Measurements from ENCODE around the gene SNX20. TPM values are rescaled to one million over a fixed set of nuclear protein-coding genes. Genes with fewer than 3 reads are reported as not detected.

SNX20 gene
- total RNA-seq, 2 donors from 2014 or later = 0.82 to 2.5 TPM

DNA sequence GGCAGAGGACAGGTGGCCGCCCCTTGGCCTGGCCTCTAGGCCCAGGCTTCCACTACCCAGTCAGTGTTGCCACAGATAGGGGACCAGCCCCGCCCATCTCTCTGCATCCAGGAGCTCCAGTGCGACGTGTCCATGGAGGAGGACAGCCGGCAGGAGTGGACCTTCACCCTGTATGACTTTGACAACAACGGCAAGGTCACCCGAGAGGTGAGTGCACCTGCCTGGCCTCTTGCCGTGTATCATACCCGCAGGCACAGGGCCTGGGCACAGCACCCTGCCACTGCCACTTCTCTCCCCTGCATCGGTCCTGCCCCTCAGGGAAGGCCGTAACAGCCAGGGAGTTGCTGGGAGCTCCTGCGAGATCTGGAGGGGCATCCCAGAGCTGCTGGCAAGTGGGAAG lies 55.7 kb downstream of the SNX20 start:
- no peaks in the 10 kb centered on the region for H3K4me1 ChIP-seq (replicated peaks)
- H3K4me3 ChIP-seq = no peak overlapping the region
- no peaks in the 10 kb centered on the region for H3K9me3 ChIP-seq
- intact Hi-C loops (cut with DNase I) = loop anchor here (5.0 kb wide), 2 partner anchors 33 to 78 kb away; partner anchors contain the start of gene NKD1
- WGBS = 91% methylated on average over 12 of the region's 12 CpGs
- no peak overlapping the region for H3K27ac ChIP-seq
- H3K36me3 ChIP-seq = no peaks in the 10 kb centered on the region
- no peaks in the 10 kb centered on the region for H3K27me3 ChIP-seq (replicated peaks; ENCODE audit: insufficient read depth)
- no peak for DNase-seq (ENCODE audit: low spot score)
- TF ChIP-seq POLR2A (IDR thresholded peaks at IDR 0.05) = no peak
- TF ChIP-seq CTCF (IDR thresholded peaks at IDR 0.05) = no peak
- no peak for TF ChIP-seq POLR2AphosphoS5 (IDR thresholded peaks at IDR 0.05)

GRCh38 chr16:50624449-50624970 lies 56.6 kb downstream of the SNX20 start:
- WGBS = 73% methylated on average over 8 of the region's 8 CpGs
- intact Hi-C loops (cut with DNase I) = no loop called here
- Histone ChIP-seq H3K27me3 (replicated peaks; ENCODE audit: insufficient read depth) (no peaks in the 10 kb centered on the region), H3K36me3 (no peaks in the 10 kb centered on the region), H3K4me3 (no peak overlapping the region), H3K4me1 (replicated peaks) (no peaks in the 10 kb centered on the region), H3K9me3 (no peaks in the 10 kb centered on the region), H3K27ac (no peak overlapping the region)
- TF ChIP-seq CTCF (IDR thresholded peaks at IDR 0.05) = no peak
- no peak for TF ChIP-seq POLR2AphosphoS5 (IDR thresholded peaks at IDR 0.05)
- TF ChIP-seq POLR2A (IDR thresholded peaks at IDR 0.05) = no peak
- DNase-seq (ENCODE audit: low spot score) = no peak

DNA sequence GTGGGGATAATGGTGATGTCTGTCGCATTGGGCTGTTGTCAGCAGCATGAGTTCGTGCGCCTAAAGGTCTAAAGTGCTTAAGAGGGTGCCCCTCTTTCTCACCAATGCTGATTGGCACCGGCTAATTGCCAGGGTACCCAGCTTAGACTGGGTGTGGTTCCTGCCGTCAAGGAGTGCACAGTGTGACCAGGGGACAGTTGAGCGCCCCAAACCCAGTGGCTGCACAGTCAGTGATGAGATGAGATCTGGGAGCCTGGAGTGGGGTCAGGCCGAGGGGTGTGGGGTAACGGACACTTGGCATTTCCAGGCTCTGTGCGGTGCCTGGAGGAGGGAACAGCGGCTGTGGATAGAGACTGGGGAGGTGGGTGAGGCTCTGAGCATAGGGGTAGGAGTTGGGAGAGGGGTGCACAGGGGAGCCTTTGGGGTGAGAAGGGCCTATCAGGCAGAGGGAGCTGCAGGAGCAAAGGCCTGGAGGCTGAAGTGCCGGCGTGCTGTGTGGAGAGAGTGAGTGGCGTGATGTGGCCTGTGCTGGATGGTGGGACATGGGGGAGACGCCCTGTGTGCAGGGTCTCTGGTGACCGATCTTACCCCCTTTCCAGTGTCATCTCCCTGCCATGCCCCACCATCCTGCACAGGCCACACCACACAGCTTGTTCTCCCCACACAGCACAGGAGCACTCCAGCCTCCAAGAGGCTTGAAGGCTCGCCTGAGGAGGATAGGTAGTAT lies 58.3 kb downstream of the SNX20 start:
- Histone ChIP-seq H3K4me3 (no peak overlapping the region), H3K27me3 (replicated peaks; ENCODE audit: insufficient read depth) (no peaks in the 10 kb centered on the region), H3K27ac (no peak overlapping the region), H3K4me1 (replicated peaks) (no peaks in the 10 kb centered on the region), H3K9me3 (no peaks in the 10 kb centered on the region), H3K36me3 (no peaks in the 10 kb centered on the region)
- no peak for DNase-seq (ENCODE audit: low spot score)
- TF ChIP-seq CTCF (IDR thresholded peaks at IDR 0.05) (no peak), POLR2A (IDR thresholded peaks at IDR 0.05) (no peak), POLR2AphosphoS5 (IDR thresholded peaks at IDR 0.05) (no peak)
- 94% methylated on average over 16 of the region's 16 CpGs for WGBS
- intact Hi-C loops (cut with DNase I) = no loop called here

DNA sequence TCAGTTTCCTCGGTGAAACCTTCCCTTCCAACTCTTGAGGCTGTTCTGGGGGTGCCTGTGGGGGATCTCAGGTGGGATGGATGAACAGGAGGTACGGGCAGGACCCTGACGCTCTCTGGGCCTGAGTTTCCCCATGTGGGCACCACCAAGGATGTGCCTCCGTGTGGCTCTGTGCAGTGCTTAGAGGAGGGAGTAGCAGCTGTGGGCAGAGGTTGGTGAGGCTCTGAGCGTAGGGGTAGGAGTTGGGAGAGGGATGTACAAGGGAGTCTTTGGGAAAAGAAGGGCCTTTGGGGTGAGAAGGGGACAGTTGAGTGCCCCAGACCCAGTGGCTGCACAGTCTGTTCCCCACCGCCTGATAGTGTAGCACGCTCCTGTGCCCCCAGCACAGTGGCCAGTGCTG lies 59.1 kb downstream of the SNX20 start:
- Histone ChIP-seq H3K27me3 (replicated peaks; ENCODE audit: insufficient read depth) (no peaks in the 10 kb centered on the region), H3K4me3 (no peak overlapping the region), H3K4me1 (replicated peaks) (no peaks in the 10 kb centered on the region), H3K36me3 (no peaks in the 10 kb centered on the region), H3K9me3 (no peaks in the 10 kb centered on the region), H3K27ac (no peak overlapping the region)
- TF ChIP-seq POLR2A (IDR thresholded peaks at IDR 0.05) (no peak), POLR2AphosphoS5 (IDR thresholded peaks at IDR 0.05) (no peak), CTCF (IDR thresholded peaks at IDR 0.05) (no peak)
- no peak for DNase-seq (ENCODE audit: low spot score)
- 98% methylated on average over 7 of the region's 7 CpGs for WGBS
- intact Hi-C loops (cut with DNase I) = no loop called here

Other genes with a start within 250 kb of the SNX20 start
- gene NKD1, start 132.9 kb downstream of the SNX20 start, total RNA-seq = 10 to 100 TPM in 1 of 2 donors, 1 to 10 TPM in 1; 7.0 to 13.8 TPM
- gene NOD2, start 12.3 kb upstream of the SNX20 start, total RNA-seq = 1 to 10 TPM; 2.8 to 5.6 TPM
- 10 to 100 TPM; 28.1 to 30.2 TPM for gene CYLD, start 60.8 kb upstream of the SNX20 start, total RNA-seq

Data from prostate gland (tissue), 2 donors.